KOPT-K1 (cell line): Measurements from ENCODE around the gene SLC23A3.

Experiments
- H3K27ac ChIP-seq: fragments of 200-600 bp; sonication (generic); 2 replicates; pipeline ENCODE4 v1.5.1; 2016; ENCODE audit warnings: antibody characterized with exemption, mild to moderate bottlenecking, low read depth, low read length; ENCODE audit not compliant: poor library complexity, severe bottlenecking
- H3K36me3 ChIP-seq: fragments of 200-600 bp; sonication (generic); 2 replicates; pipeline ENCODE4 v1.5.1; 2017; ENCODE audit warnings: antibody characterized with exemption, mild to moderate bottlenecking, low read length, moderate library complexity; ENCODE audit not compliant: insufficient read depth
- H3K9me3 ChIP-seq: fragments of 200-600 bp; sonication (generic); 2 replicates; pipeline ENCODE4 v1.5.1; 2017; ENCODE audit warnings: antibody characterized with exemption, low read length, mild to moderate bottlenecking; ENCODE audit not compliant: insufficient read depth, poor library complexity, severe bottlenecking

SLC23A3 gene

GRCh38 chr2:219122202-219122980 lies 47.4 kb downstream of the SLC23A3 start:
- Histone ChIP-seq H3K9me3 (no peaks in the 10 kb centered on the region), H3K36me3 (no peaks in the 10 kb centered on the region), H3K27ac (no peak overlapping the region)

GRCh38 chr2:219120082-219120481 lies 49.7 kb downstream of the SLC23A3 start:
- no peaks in the 10 kb centered on the region for H3K36me3 ChIP-seq
- H3K27ac ChIP-seq: no peak overlapping the region
- no peaks in the 10 kb centered on the region for H3K9me3 ChIP-seq

- no peak overlapping the region for H3K27ac ChIP-seq
- H3K9me3 ChIP-seq: no peaks in the 10 kb centered on the region
- no peaks in the 10 kb centered on the region for H3K36me3 ChIP-seq
Measured at GRCh38 chr2:219119422-219120043, 50.3 kb downstream of the SLC23A3 start.

- Histone ChIP-seq H3K9me3 (no peaks in the 10 kb centered on the region), H3K36me3 (no peaks in the 10 kb centered on the region), H3K27ac (no peak overlapping the region)
Measured at GRCh38 chr2:219118504-219118903, 51.3 kb downstream of the SLC23A3 start.

- H3K36me3 ChIP-seq: no peaks in the 10 kb centered on the region
- H3K9me3 ChIP-seq: no peaks in the 10 kb centered on the region
- no peak overlapping the region for H3K27ac ChIP-seq
Measured at GRCh38 chr2:219116776-219117646, 52.8 kb downstream of the SLC23A3 start.

GRCh38 chr2:219112651-219113338 lies 57.0 kb downstream of the SLC23A3 start:
- no peak overlapping the region for H3K27ac ChIP-seq
- no peaks in the 10 kb centered on the region for H3K36me3 ChIP-seq
- H3K9me3 ChIP-seq: no peaks in the 10 kb centered on the region

GRCh38 chr2:219112062-219112406 lies 57.8 kb downstream of the SLC23A3 start:
- Histone ChIP-seq H3K27ac (no peak overlapping the region), H3K9me3 (no peaks in the 10 kb centered on the region), H3K36me3 (no peaks in the 10 kb centered on the region)
